Measurements from ENCODE around the gene RNF112. TPM values are rescaled to one million over a fixed set of nuclear protein-coding genes. Genes with fewer than 3 reads are reported as not detected.

Gene RNF112
- total RNA-seq, 1 experiment from 2014 or later, result 0.10 TPM

DNA sequence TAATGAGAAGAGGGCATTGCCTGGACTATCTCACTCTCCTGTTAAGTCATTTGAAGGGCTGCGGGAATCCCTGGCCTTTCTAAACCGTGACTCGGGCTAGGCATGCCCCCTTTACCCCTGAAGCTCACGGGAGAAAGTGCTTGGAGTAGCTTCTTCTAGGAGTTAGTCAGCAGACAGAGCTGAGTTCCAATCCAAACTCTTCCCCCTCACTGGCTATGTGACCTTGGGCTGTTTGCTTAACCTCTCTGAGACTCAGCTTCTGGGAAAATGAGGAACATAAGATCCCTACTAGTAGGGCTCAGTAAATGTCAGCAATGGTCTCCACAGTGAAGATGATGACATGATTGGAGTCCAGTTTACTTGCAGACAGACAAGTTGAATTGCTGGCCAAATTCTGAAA, 42.8 kb upstream of the RNF112 start:
- POLR2A ChIA-PET, result no interaction called here
- in situ Hi-C loops (cut with HindIII; ENCODE audit: low pct_unique_long_range_greater_than_20kb, low sequenced_read_pairs), result no loop called here

GRCh38 chr17:19369107-19369778, 41.8 kb upstream of the RNF112 start:
- in situ Hi-C loops (cut with HindIII; ENCODE audit: low pct_unique_long_range_greater_than_20kb, low sequenced_read_pairs), result no loop called here
- Histone ChIP-seq H3K27me3 (ENCODE audit: control insufficient read depth, insufficient read depth, low read length) (no peaks in the 10 kb centered on the region), H3K4me3 (ENCODE audit: low read depth in 2 of 2, low read length in 2 of 2) (no peak overlapping the region), H3K27ac (ENCODE audit: low read length) (no peak overlapping the region), H3K9me3 (ENCODE audit: control insufficient read depth, insufficient read depth, low read depth, low read length) (no peaks in the 10 kb centered on the region), H3K4me1 (ENCODE audit: control insufficient read depth, insufficient read depth, low read length) (no peaks in the 10 kb centered on the region; the same call in 1 of the 2 replicates), H3K36me3 (ENCODE audit: control insufficient read depth, insufficient read depth, low read length) (no peaks in the 10 kb centered on the region)
- no TSS peak for BruUV-seq (replicated peaks)
- CTCF ChIA-PET, result no interaction called here
- POLR2A ChIA-PET, result interaction anchor here (0.6 kb wide), 1 partner anchor 394 kb away, joined by 5 read pairs; no protein-coding TSS in a partner anchor
- TF ChIP-seq SIN3A (IDR thresholded peaks at IDR 0.05; ENCODE audit: borderline replicate concordance, insufficient read depth, low read depth, low read length) (no peak), POLR2AphosphoS5 (IDR thresholded peaks at IDR 0.05; ENCODE audit: low read depth, low read length) (no peak), CTCF (IDR thresholded peaks at IDR 0.05) (no peak), TCF7L2 (IDR thresholded peaks at IDR 0.05; ENCODE audit: low read depth, low read length) (no peak)
- TF ChIP-seq, protein P1, sequence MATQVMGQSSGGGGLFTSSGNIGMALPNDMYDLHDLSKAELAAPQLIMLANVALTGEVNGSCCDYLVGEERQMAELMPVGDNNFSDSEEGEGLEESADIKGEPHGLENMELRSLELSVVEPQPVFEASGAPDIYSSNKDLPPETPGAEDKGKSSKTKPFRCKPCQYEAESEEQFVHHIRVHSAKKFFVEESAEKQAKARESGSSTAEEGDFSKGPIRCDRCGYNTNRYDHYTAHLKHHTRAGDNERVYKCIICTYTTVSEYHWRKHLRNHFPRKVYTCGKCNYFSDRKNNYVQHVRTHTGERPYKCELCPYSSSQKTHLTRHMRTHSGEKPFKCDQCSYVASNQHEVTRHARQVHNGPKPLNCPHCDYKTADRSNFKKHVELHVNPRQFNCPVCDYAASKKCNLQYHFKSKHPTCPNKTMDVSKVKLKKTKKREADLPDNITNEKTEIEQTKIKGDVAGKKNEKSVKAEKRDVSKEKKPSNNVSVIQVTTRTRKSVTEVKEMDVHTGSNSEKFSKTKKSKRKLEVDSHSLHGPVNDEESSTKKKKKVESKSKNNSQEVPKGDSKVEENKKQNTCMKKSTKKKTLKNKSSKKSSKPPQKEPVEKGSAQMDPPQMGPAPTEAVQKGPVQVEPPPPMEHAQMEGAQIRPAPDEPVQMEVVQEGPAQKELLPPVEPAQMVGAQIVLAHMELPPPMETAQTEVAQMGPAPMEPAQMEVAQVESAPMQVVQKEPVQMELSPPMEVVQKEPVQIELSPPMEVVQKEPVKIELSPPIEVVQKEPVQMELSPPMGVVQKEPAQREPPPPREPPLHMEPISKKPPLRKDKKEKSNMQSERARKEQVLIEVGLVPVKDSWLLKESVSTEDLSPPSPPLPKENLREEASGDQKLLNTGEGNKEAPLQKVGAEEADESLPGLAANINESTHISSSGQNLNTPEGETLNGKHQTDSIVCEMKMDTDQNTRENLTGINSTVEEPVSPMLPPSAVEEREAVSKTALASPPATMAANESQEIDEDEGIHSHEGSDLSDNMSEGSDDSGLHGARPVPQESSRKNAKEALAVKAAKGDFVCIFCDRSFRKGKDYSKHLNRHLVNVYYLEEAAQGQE (IDR thresholded peaks at IDR 0.05; ENCODE audit: insufficient read depth in 1 of 2, low read depth in 2 of 2, low read length in 1 of 2), result no peak
- ATAC-seq, result no peak
- intact Hi-C loops (cut with micrococcal nuclease; ENCODE audit: unreplicated experiment), result no loop called here
- no peak for DNase-seq (ENCODE audit: low read depth, low spot score)

More for the DNA sequence above, 42.8 kb upstream of the RNF112 start:
- intact Hi-C loops (cut with micrococcal nuclease; ENCODE audit: unreplicated experiment), result no loop called here
- CTCF ChIA-PET, result no interaction called here
- no peak for DNase-seq (ENCODE audit: low read depth, low spot score)
- Histone ChIP-seq H3K4me3 (ENCODE audit: low read depth in 2 of 2, low read length in 2 of 2) (no peak overlapping the region), H3K9me3 (ENCODE audit: control insufficient read depth, insufficient read depth, low read depth, low read length) (no peaks in the 10 kb centered on the region), H3K4me1 (ENCODE audit: control insufficient read depth, insufficient read depth, low read length) (peaks cover under 1% of the 10 kb centered on the region; the same call in 1 of the 2 replicates), H3K36me3 (ENCODE audit: control insufficient read depth, insufficient read depth, low read length) (no peaks in the 10 kb centered on the region), H3K27ac (ENCODE audit: low read length) (no peak overlapping the region), H3K27me3 (ENCODE audit: control insufficient read depth, insufficient read depth, low read length) (no peaks in the 10 kb centered on the region)
- BruUV-seq (replicated peaks), result no TSS peak
- no peak for ATAC-seq
- TF ChIP-seq TCF7L2 (IDR thresholded peaks at IDR 0.05; ENCODE audit: low read depth, low read length) (no peak), CTCF (IDR thresholded peaks at IDR 0.05) (no peak), POLR2AphosphoS5 (IDR thresholded peaks at IDR 0.05; ENCODE audit: low read depth, low read length) (no peak), SIN3A (IDR thresholded peaks at IDR 0.05; ENCODE audit: borderline replicate concordance, insufficient read depth, low read depth, low read length) (no peak)
- TF ChIP-seq, protein P1 (IDR thresholded peaks at IDR 0.05; ENCODE audit: insufficient read depth in 1 of 2, low read depth in 2 of 2, low read length in 1 of 2), result no peak
